Osteocyte (in vitro differentiated cells): ENCODE results near the gene OLIG3. TPM values are rescaled to one million over a fixed set of nuclear protein-coding genes. Genes with fewer than 3 reads are reported as not detected.

Experiments used
- DNase-seq: peaks from one replicate; pipeline ENCODE4 v3.0.0; 2021; ENCODE audit warnings: mixed read lengths; ENCODE audit not compliant: unreplicated experiment; ENCODE audit errors: extremely low spot score
- H3K27ac Mint-ChIP-seq: one replicate; pipeline ENCODE4 v1.8.0; 2021; ENCODE audit warnings: mild to moderate bottlenecking, mixed read lengths; ENCODE audit not compliant: unreplicated experiment
- H3K27me3 Mint-ChIP-seq: one replicate; pipeline ENCODE4 v1.8.0; 2021; ENCODE audit warnings: mixed read lengths; ENCODE audit not compliant: unreplicated experiment
- H3K36me3 Mint-ChIP-seq: one replicate; pipeline ENCODE4 v1.8.0; 2021; ENCODE audit warnings: mixed read lengths; ENCODE audit not compliant: unreplicated experiment
- H3K4me1 Mint-ChIP-seq: one replicate; pipeline ENCODE4 v1.8.0; 2021; ENCODE audit warnings: mixed read lengths; ENCODE audit not compliant: unreplicated experiment
- H3K4me3 Mint-ChIP-seq: one replicate; pipeline ENCODE4 v1.8.0; 2021; ENCODE audit warnings: mild to moderate bottlenecking, moderate library complexity, mixed read lengths; ENCODE audit not compliant: unreplicated experiment
- H3K9me3 Mint-ChIP-seq: one replicate; pipeline ENCODE4 v1.8.0; 2021; ENCODE audit warnings: mixed read lengths; ENCODE audit not compliant: unreplicated experiment
- CTCF ChIP-seq: fragments of 200-600 bp; sonication (generic); IDR thresholded peaks from 2 replicates; pipeline ENCODE4 v1.5.0; 2021; ENCODE audit warnings: antibody characterized with exemption, mild to moderate bottlenecking, moderate library complexity
- total RNA-seq: library from RNA; stranded (reverse); gene quantifications from 2 replicates; pipeline ENCODE4 v1.2.1, GENCODE V29; 2021

The OLIG3 gene
- total RNA-seq, 1 donor from 2014 or later: not detected

- Mint-ChIP-seq H3K36me3 (peaks cover 3% of the 10 kb centered on the region), H3K4me1 (peaks cover 25% of the 10 kb centered on the region), H3K27me3 (peaks cover 80% of the 10 kb centered on the region), H3K9me3 (no peaks in the 10 kb centered on the region), H3K27ac (no peak overlapping the region), H3K4me3 (no peak overlapping the region)
- no peak for DNase-seq
- TF ChIP-seq CTCF: no peak
Measured at GRCh38 chr6:137498481-137499190, 4.4 kb upstream of the OLIG3 start.

GRCh38 chr6:137497721-137498463 is 3.7 kb upstream of the OLIG3 start:
- H3K4me1 Mint-ChIP-seq: peaks cover 27% of the 10 kb centered on the region
- H3K4me3 Mint-ChIP-seq: no peak overlapping the region
- no peak for TF ChIP-seq CTCF
- H3K27me3 Mint-ChIP-seq: peaks cover 81% of the 10 kb centered on the region
- H3K9me3 Mint-ChIP-seq: no peaks in the 10 kb centered on the region
- H3K27ac Mint-ChIP-seq: no peak overlapping the region
- H3K36me3 Mint-ChIP-seq: peaks cover 3% of the 10 kb centered on the region
- no peak for DNase-seq

- peaks cover 3% of the 10 kb centered on the region for H3K36me3 Mint-ChIP-seq
- H3K4me1 Mint-ChIP-seq: peaks cover 27% of the 10 kb centered on the region
- DNase-seq: no peak
- H3K9me3 Mint-ChIP-seq: no peaks in the 10 kb centered on the region
- no peak overlapping the region for H3K27ac Mint-ChIP-seq
- H3K4me3 Mint-ChIP-seq: no peak overlapping the region
- H3K27me3 Mint-ChIP-seq: peaks cover 83% of the 10 kb centered on the region
- TF ChIP-seq CTCF: no peak
Measured at GRCh38 chr6:137496909-137497720, 2.9 kb upstream of the OLIG3 start.

- Mint-ChIP-seq H3K27ac (no peak overlapping the region), H3K4me3 (no peak overlapping the region)
- no peak for TF ChIP-seq CTCF
Measured at GRCh38 chr6:137496368-137496767, 2.2 kb upstream of the OLIG3 start.

More at GRCh38 chr6:137496368-137496767, 2.2 kb upstream of the OLIG3 start:
- Mint-ChIP-seq H3K9me3 (no peaks in the 10 kb centered on the region), H3K4me1 (peaks cover 27% of the 10 kb centered on the region), H3K27me3 (peaks cover 84% of the 10 kb centered on the region), H3K36me3 (peaks cover 3% of the 10 kb centered on the region)
- DNase-seq: no peak
